Panc1 (cell line): ENCODE results near the gene ADPRH.

Source experiments
- POLR2AphosphoS5 ChIP-seq: IDR thresholded peaks from 2 replicates; pipeline ENCODE4 v1.6.1; 2012; ENCODE audit warnings: mild to moderate bottlenecking, low read depth, low read length, moderate library complexity
- SIN3A ChIP-seq: IDR thresholded peaks from 2 replicates; pipeline ENCODE4 v1.6.1; 2012; ENCODE audit warnings: low read depth, mild to moderate bottlenecking, low read length, moderate library complexity, borderline replicate concordance; ENCODE audit not compliant: insufficient read depth
- TCF7L2 ChIP-seq: IDR thresholded peaks from 2 replicates; pipeline ENCODE4 v1.6.1; 2011; ENCODE audit warnings: mild to moderate bottlenecking, low read depth, low read length, inconsistent platforms
- TF ChIP-seq, protein P1 (sequence below): fragments of 450-650 bp; IDR thresholded peaks from 2 replicates; pipeline ENCODE4 v1.5.1; 2017; ENCODE audit warnings: mild to moderate bottlenecking
- TF ChIP-seq, protein P2 (sequence below), 2 experiments: IDR thresholded peaks; 2 replicates each; pipeline ENCODE4 v1.6.1; 2011 to 2012; ENCODE audit warnings: low read depth in 2 of 2, control low read depth in 1 of 2, low read length in 1 of 2, mild to moderate bottlenecking in 1 of 2, moderate library complexity in 1 of 2; ENCODE audit not compliant: insufficient read depth in 1 of 2

DNA sequence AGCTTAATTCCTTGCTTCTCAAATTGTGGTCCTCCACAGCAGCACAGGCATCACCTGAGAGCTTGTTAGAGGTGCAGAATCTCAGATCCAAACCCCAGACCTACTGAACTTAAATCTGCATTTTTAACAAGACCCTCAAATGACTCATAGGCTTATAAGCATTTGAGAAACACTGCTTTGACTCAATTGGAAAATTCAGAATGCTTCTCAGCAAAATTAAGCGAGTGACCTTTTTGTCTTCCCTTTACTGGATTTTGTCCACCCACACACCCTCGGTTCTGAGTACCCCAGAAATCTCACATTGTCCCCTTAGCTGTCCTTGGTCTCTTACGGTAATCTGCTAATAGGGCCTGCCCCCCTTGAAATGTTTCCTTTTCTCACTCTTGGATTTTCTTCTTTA lies 37.7 kb upstream of the ADPRH start:
- no peak for TF ChIP-seq POLR2AphosphoS5
- TF ChIP-seq, protein P1, sequence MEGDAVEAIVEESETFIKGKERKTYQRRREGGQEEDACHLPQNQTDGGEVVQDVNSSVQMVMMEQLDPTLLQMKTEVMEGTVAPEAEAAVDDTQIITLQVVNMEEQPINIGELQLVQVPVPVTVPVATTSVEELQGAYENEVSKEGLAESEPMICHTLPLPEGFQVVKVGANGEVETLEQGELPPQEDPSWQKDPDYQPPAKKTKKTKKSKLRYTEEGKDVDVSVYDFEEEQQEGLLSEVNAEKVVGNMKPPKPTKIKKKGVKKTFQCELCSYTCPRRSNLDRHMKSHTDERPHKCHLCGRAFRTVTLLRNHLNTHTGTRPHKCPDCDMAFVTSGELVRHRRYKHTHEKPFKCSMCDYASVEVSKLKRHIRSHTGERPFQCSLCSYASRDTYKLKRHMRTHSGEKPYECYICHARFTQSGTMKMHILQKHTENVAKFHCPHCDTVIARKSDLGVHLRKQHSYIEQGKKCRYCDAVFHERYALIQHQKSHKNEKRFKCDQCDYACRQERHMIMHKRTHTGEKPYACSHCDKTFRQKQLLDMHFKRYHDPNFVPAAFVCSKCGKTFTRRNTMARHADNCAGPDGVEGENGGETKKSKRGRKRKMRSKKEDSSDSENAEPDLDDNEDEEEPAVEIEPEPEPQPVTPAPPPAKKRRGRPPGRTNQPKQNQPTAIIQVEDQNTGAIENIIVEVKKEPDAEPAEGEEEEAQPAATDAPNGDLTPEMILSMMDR = no peak
- TF ChIP-seq, protein P2, sequence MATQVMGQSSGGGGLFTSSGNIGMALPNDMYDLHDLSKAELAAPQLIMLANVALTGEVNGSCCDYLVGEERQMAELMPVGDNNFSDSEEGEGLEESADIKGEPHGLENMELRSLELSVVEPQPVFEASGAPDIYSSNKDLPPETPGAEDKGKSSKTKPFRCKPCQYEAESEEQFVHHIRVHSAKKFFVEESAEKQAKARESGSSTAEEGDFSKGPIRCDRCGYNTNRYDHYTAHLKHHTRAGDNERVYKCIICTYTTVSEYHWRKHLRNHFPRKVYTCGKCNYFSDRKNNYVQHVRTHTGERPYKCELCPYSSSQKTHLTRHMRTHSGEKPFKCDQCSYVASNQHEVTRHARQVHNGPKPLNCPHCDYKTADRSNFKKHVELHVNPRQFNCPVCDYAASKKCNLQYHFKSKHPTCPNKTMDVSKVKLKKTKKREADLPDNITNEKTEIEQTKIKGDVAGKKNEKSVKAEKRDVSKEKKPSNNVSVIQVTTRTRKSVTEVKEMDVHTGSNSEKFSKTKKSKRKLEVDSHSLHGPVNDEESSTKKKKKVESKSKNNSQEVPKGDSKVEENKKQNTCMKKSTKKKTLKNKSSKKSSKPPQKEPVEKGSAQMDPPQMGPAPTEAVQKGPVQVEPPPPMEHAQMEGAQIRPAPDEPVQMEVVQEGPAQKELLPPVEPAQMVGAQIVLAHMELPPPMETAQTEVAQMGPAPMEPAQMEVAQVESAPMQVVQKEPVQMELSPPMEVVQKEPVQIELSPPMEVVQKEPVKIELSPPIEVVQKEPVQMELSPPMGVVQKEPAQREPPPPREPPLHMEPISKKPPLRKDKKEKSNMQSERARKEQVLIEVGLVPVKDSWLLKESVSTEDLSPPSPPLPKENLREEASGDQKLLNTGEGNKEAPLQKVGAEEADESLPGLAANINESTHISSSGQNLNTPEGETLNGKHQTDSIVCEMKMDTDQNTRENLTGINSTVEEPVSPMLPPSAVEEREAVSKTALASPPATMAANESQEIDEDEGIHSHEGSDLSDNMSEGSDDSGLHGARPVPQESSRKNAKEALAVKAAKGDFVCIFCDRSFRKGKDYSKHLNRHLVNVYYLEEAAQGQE (IDR thresholded peaks at IDR 0.05; ENCODE audit: insufficient read depth in 1 of 2, low read depth in 2 of 2, low read length in 1 of 2) = no peak
- TF ChIP-seq SIN3A = no peak
- TF ChIP-seq TCF7L2 = no peak
